HG03095 (cell line): ENCODE data around the gene GPR62.
A peak's percentile ranks its signal among the peaks of the same experiment; 100 is the strongest.

Source experiments
- ATAC-seq: cut with Tn5 transposase; IDR thresholded peaks from one replicate; pipeline ENCODE4 v1.9.1; 2021; ENCODE audit warnings: moderate library complexity; ENCODE audit not compliant: unreplicated experiment

The GPR62 gene

DNA sequence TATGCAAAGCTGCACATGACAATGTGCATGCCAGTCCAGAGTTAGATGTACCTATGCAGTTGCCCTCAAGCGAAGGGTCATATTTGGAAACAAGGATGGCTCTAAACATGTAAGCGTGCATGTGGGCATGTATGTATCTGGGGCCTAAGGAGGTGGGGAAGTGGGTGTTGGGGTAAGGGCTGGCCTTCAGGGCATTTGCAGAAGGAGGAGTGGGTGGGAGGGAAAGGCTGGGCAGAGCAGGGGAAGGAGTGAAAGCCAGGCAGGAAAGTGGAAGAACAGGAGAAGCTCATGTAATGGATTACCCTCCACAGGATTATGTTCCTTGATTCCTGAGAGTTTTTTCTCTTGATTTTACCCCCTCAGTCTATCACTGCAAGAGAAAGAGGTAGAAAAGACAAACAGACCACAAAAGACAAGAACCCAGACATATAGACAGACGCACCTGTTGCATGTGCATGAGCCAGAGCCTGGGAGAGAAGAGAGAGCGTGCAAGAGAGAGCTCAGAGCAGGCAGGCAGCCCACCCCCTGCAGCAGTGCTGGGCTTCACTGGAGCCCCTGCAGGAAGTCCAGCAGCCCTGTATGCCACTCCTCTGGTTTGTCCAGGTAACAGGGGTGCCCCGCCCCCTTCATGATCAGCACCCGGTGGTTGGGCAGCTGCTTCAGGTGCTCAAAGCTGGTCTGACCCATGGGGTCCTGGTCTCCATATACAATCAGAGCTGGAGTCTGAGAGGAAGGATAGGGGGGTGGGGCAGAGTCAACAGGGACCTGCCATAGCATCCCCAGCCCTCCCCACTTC is 13.9 kb downstream of the GPR62 start:
- no peak for ATAC-seq

DNA sequence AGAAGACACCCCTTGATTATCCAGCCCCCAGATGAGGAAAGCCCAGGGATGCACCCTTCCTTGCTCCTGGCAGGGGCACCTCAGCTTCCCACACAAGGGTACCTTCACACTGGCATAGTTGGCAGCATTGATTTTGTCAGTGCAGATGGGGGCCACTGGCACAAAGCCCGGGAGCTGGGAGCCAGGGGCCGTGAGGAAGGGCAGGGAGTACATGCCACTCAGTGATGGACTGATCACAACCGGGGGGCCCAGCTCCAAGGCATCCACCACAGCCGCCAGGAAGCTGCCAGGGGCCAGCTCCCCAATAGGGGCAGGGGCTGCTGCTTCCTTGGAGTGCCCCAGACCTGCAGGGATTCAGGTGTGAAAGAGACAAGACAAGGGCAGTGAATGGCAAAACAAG is 14.7 kb downstream of the GPR62 start:
- ATAC-seq = no peak

DNA sequence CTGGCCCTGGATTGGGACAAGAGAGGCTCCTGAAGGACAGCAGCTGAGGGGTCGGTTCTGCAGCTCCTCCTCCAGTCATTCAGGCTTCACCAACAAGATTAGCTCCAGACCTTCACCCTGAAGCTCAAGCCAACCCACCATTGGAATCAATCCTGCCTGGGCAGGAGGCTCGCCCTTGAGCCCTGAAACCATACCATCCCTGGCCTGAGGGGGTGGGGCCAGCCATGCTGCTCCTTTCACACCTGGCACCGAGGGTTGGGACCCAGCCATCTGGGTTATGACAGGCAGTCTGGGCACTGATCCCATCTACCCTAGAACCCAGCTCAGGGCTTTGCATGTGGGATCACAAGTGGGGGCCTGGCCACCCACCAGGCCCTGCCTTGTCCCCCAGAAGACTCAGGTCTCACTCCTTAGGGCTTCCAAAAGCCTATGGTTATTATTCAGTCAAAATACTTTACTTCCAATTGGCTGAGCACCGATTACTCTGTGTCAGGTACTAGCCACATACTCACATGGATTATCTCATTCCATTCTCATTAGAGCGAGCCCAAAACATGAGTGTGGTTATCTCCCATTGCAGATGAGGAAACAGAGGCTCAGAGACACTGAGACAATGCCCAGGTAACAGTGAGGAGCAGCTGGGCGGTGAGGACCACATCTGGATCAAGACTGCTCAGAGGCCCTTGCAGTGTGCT is 15.6 kb downstream of the GPR62 start:
- no peak for ATAC-seq

DNA sequence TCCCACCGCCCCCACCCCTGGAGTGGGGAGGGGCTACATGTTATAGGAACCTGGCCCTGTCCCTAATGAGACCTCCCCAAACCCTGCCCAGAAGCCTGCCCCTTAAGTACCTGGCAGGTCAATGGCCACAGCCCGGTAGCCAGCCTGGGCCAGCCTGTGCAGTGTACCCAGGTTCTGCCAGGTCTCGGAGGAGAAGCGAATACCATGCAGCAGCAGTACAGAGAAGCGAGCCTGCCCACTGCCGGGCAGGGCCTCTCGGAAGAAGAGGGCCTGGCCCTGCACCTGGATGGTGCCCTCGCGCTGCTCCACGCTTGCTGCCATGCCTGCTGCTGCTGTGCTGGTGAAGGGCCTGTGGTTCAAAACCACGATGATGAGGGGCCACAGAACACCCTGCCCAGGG is 16.2 kb downstream of the GPR62 start:
- ATAC-seq = no peak

DNA sequence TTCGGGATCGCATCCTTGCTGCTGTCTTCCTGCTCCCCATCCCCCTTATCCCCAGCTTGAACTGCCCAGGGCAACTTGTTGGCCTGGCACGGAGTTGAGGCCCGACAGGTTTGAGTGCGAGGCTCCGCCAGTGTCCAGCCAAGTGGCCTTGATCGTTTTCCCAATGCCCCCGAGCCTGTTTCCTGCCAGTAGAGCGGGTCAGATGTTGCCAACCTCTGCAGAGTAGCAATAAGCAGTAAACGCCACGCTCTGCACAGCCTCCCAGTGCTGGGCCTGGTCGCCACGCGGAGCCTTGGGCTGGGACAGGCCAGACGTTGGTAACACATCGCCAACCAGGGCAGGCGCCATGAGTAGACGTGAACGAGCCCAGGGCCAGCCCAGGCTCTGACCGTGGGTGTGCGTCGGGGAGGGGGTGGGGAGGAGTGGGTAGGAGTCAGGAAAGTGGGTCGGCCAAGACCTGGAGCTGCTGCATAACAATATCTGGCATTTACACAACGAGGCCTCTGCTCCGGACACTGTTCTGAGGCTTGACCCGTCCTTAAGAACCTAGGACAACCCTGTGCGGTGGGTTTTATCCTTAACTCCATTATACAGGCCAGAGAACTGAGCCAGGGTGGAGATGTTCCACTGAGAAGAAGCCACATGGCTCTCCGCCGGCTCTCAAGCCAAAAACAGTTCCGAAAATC is 19.2 kb downstream of the GPR62 start:
- no peak for ATAC-seq

DNA sequence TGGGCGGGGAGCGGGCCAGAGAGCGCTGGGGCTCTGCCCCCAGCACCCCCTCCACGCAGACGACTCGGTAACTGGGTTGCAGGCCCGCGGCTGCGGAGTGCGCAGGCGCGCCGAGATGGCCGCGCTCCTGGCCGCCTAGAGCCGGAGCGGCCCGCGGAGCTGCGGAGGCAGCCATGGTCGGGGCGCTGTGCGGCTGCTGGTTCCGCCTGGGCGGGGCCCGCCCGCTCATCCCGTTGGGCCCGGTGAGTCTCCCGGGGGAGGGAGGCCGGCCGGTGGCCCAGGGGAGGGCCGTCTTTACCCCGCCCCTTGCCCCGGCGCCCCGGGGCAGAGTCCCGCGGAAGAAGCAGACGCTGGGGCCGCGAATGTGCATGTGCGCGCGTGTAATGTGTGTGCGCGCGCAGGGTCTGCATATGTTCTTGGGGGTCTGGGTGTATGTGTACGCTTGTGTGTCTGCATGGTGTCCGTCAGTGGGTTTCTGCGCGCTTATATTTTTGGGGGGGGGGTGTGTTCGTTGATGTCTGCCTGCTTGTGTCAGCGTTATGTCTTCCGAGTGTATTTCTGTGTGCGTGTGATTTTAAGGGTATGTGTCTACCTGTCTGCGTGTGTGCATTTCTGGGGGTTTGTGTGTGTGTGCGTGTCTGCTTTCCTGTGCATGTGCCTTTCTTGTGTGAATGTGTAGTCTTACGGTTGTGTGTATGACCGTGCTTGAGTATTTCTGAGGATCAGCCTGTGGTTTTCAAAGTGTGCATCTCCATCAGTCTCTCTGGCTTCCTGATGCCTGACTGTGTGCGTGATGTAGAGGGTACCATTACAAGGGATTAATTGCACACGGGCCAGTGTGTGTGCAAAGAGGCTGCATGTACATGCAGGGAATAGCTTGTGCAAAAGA is 20.0 kb downstream of the GPR62 start, which contains the start of gene ABHD14A:
Gene ABHD14A, plus strand, starts transcription at position 102 of the 889 bp plus-strand sequence. Its CDS starts 72 bp downstream, at position 174.
- peak; percentile 49 for ATAC-seq

DNA sequence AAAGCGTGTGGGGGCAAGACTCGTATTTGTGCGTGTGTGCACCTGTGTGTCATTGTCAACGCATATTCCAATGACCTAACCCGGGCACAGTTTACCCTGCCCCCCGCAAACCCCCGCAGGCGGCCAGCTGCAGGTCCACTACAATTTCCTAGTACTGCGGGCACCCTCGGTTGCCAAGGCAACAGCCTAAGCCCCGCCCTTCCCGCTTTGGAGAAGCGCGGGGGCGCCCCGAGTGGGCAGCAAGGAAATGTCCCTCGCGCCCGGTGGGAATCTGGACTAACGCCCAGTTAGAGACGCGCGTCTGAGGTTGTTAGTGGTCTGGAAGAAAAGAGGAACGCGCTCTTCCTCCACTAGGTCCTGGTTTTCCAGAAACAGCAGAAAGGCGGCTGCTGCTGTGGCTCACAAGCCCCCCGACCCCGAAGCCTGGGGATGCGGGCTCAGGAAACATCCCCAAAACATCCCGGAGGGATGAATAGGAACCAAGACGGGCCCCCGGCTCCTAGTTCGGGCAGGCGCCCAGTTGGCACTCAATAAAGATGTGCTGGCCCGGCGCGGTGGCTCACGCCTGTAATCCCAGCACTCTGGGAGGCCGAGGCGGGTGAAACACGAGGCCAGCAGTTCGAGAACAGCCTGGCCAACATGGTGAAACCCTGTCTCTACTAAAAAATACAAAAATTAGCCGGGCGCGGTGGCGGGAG is 20.8 kb downstream of the GPR62 start:
- no peak for ATAC-seq

DNA sequence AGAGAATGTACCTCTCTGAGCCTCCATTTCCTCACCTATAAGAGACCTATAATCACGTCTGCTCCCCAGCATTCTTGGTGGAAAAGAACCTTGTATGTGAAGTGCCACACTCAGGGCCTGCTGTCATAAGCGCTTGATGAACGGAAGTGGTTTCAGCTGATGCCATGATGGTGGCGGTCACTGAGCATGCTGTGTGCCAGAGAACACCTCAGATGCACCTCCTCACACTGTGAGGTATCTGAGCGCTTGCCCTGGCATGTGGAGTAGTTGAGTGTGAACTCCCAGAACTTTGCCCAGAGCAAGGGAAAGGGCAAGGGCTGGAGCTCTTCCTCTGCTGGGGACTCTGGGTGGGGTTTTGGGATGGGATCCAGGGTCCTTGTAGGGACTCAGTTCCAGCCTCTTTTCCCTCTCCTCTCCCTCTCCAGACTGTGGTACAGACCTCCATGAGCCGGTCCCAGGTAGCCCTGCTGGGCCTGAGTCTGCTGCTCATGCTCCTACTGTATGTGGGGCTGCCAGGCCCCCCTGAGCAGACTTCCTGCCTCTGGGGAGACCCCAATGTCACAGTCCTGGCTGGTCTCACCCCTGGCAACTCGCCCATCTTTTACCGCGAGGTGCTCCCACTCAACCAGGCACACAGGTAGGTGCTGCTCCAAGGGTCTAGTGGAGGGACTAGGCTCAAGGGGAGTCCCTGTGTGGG is 22.4 kb downstream of the GPR62 start:
- ATAC-seq = no peak

DNA sequence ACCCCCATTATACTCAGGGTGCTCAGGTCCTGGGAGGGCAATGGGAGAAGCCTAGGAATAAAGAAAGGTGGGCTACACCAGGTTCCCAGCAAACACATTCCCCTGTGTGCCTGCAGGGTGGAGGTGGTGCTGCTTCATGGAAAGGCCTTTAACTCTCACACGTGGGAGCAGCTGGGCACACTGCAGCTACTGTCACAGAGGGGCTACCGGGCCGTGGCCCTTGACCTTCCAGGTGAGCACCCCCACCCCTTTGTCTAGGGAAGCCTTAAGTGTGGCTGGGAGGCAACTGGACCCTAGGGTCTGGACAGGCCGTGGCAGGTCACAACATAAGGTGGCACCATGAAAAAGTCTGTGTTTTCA is 22.9 kb downstream of the GPR62 start:
- no peak for ATAC-seq

DNA sequence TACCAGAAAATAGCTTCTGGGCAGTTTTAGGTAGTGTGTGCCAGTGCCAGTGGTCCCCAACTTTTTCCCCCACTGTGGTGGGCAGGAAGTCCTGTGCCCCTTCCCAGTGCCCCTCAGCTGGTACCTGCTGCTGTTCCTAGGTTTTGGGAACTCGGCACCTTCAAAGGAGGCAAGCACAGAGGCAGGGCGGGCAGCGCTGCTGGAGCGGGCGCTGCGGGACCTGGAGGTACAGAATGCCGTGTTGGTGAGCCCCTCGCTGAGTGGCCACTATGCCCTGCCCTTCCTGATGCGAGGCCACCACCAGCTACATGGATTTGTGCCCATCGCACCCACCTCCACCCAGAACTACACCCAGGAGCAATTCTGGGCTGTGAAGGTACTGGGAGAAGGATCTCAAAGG is 25.1 kb downstream of the GPR62 start:
- no peak for ATAC-seq

DNA sequence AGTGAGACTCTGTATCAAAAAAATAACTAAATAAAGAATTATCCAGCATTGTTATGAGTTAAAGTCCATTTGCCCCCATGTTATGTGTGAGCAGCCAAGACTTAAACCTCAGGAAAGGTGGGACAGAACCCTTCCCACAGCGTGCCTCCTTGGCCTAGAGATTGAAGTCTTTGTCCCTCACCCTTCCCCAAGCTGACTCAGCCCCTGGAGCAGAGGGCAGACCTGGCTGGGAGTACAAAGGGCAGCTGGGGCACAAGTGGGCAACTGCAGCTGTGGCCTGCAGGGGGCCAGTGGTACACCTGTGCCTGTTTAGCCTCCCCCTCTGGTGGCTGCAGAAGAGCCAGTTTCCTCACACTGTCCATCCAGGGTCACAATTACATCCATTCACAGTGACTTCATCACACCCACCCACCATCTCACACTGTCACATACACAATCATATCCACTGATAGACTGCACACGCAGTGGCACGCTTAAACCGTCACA is 27.2 kb downstream of the GPR62 start:
- peak; percentile 37 for ATAC-seq

DNA sequence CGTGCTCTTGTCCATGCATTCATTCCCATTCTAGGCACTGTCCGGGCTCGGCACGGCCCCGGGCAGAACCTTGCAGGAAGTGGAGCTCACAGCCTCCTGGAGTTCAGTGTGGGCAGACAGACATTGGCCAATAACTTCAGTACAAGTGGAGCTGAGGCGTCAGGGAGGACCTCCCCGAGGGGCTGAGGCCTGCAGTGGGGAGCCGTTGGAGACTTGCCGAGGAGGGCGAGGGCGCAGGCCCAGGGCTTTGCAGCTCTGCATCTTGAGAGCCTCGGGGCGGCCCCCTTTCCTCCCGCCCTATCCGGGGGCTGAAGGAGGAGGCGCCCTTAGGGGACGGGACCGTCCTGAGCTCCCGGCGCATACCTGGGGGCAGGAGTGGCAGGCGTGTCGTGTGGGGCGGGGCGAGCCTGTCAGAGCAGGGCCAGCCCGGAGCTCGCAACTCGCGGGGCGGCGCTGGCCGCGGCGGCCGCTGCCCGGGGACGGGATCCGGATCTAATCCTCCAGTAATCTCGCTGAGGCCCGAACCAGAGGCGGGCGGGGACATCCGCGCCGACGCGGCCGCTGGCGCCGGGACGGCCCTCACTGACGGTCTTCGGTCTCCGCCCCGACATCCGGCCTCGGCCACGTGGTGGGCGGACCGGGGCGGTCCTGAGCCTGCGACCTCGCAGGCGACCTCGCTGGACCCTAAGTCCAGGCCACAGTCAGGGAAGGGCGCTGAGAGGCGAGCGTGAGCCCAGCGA is 27.8 kb downstream of the GPR62 start, which contains the start of gene ACY1:
Gene ACY1, plus strand, starts transcription at position 698 of the 740 bp plus-strand sequence. CDS start 530 bp downstream, outside the sequence.
- peak; percentile 78 for ATAC-seq

DNA sequence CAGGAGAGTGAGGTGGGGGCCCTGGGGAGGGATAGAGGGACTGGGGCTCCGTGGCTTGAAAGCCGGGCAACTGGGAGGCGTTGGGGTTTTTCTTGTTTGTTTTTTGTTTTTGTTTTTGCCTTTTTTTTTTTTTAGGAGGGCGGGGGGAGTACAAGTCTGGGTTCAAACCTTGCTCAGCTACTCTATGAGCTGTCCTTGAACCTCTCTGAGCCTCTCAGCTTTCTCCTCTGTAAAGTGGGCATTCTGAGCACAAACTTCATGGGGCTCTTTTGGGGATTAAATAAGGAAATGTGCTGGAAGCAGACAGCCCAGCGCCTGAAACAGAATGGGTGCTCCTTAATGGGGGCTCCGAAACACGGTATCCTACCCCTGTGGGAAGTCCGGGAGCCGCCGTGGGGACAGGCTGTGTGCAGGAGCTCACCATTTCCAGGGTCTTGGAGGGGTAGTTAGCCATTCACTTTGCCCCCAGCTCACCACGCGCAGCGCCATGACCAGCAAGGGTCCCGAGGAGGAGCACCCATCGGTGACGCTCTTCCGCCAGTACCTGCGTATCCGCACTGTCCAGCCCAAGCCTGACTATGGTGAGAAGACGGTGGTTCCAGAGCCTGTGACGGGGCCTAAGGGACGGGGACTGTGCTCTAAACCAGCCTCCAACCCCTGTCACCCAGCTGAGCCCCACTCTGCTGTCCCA is 28.5 kb downstream of the GPR62 start:
- no peak for ATAC-seq

DNA sequence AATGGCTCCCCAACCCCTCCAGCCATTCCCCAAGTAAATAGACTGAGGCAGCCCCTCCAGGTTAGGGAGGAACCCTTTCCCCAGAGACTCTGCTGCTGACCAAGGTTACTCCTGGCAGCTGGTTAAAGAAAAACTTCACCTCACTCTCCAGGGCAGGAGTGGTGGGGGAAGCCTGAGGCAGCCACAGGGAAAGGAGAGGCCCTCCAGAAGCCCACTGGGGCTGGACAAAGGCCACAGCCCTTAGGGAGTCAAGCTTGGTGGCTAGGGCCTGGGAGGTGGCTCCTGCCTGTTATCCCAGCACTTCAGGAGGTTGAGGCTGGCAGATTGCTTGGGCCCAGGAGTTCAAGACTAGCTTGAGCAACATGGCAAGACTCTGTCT is 29.1 kb downstream of the GPR62 start:
- no peak for ATAC-seq

DNA sequence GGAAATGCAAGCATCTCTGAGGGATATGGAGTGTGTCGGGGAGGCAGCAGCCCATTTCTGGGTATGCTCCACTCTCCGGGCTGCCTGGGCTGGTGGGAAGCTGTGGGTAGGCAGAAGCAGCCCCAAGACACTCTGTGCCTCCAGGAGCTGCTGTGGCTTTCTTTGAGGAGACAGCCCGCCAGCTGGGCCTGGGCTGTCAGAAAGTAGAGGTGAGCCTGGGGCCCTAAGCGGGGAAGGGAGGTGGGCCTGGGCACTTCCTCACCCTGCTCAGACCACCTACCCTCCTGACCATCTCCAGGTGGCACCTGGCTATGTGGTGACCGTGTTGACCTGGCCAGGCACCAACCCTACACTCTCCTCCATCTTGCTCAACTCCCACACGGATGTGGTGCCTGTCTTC is 29.9 kb downstream of the GPR62 start:
- ATAC-seq = no peak

DNA sequence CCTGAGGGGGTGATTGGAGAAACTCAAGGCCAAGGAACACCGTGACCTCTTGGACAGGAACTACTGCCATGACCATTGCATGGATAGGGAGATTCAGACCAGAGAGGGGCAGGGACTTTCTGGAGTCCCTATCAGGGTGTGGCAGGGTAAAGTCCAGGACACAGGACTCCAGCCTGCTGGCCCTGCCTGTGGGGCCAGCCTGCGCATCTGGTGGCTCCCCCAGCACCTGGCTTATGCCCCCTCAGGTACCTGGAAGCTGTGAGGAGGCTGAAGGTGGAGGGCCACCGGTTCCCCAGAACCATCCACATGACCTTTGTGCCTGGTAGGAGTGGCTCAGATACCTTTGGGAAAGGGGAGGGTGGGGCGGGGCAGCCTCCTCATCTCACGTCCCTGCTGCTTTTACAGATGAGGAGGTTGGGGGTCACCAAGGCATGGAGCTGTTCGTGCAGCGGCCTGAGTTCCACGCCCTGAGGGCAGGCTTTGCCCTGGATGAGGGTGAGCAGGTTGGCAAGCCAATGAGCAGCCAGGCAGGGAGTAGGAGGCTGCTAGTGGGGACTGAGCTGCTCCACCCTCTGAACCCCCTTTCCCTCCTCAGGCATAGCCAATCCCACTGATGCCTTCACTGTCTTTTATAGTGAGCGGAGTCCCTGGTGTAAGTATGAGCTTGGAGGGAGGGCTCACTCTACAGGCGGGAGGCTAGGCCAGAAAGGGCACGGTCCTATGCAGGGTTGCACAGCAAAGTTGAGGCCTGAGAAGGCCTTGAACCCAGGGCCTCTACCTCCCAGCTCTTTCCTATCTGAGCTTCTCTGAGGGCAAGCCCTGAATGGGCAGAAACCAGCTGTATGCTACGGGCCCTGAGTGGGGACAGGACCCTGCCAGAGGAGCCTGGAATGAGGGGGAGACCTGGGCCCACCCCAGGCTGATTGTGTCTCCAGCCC is 31.1 kb downstream of the GPR62 start:
- no peak for ATAC-seq

DNA sequence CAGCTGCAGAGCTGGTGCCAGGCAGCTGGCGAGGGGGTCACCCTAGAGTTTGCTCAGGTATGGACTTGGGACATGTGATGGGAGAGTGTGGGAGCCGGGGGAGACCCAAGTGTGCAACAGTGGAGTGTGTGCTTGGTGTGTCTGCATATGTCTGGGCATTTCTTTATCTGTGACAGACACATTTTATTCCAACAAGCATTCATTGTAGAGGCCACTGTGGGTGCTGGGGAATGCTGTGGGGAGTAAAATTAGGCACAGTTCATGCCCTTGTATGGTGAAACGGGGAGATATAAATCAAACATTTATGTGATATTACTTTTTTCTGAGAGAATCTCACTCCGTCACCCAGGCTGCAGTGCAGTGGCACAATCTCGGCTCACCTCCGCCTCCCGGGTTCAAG is 32.4 kb downstream of the GPR62 start:
- ATAC-seq = no peak
